HepG2 (cell line): ENCODE results near the gene MNAT1. TPM values are rescaled to one million over a fixed set of nuclear protein-coding genes. Genes with fewer than 3 reads are reported as not detected.

Experiments
- ARID4A ChIP-seq: sonication (generic); formaldehyde crosslinking; IDR thresholded peaks from 2 replicates; pipeline ENCODE4 v1.5.0; 2020; ENCODE audit warnings: mild to moderate bottlenecking, missing genetic modification reagents, borderline replicate concordance
- ATF4 ChIP-seq, 2 experiments: fragments of 450-650 bp in 1 of 2; sonication (generic) in 1 of 2; formaldehyde crosslinking; IDR thresholded peaks; 2 replicates each; pipeline versions ENCODE4 v1.5.0 to v1.8.0; 2020 to 2022; ENCODE audit warnings: mild to moderate bottlenecking in 1 of 2, missing genetic modification reagents in 1 of 2
- CCDC6 ChIP-seq: sonication (generic); formaldehyde crosslinking; IDR thresholded peaks from 2 replicates; pipeline ENCODE4 v1.8.1; 2022; ENCODE audit warnings: mild to moderate bottlenecking, missing genetic modification reagents, moderate library complexity
- DNMT1 ChIP-seq: sonication (generic); formaldehyde crosslinking; IDR thresholded peaks from 2 replicates; pipeline ENCODE4 v1.5.1; 2020; ENCODE audit warnings: mild to moderate bottlenecking, missing genetic modification reagents
- IKZF5 ChIP-seq: IDR thresholded peaks from 2 replicates; pipeline ENCODE4 v1.6.1; 2018; ENCODE audit warnings: missing genetic modification reagents, mild to moderate bottlenecking, missing compliant biosample characterization
- MAFG ChIP-seq: sonication (generic); formaldehyde crosslinking; IDR thresholded peaks from 2 replicates; pipeline ENCODE4 v1.5.1; 2020; ENCODE audit warnings: mild to moderate bottlenecking, missing genetic modification reagents
- MAX ChIP-seq: IDR thresholded peaks from 2 replicates; pipeline ENCODE4 v1.6.1; 2012; ENCODE audit warnings: inconsistent platforms
- MIER2 ChIP-seq: IDR thresholded peaks from 2 replicates; pipeline ENCODE4 v1.6.1; 2016; ENCODE audit warnings: missing biosample characterization, missing genetic modification reagents
- PPARG ChIP-seq: conservative IDR thresholded peaks from 2 replicates; pipeline ENCODE4 v1.6.1; 2016; ENCODE audit warnings: missing biosample characterization, missing genetic modification reagents
- SMAD3 ChIP-seq: sonication (generic); formaldehyde crosslinking; IDR thresholded peaks from 2 replicates; pipeline ENCODE4 v1.4.0; 2020; ENCODE audit warnings: missing genetic modification reagents
- STAG1 ChIP-seq: sonication (generic); formaldehyde crosslinking; IDR thresholded peaks from 2 replicates; pipeline ENCODE4 v1.4.0; 2020; ENCODE audit warnings: missing genetic modification reagents
- ZGPAT ChIP-seq: IDR thresholded peaks from 2 replicates; pipeline ENCODE4 v1.6.1; 2016; ENCODE audit warnings: mild to moderate bottlenecking
- ZNF101 ChIP-seq: sonication (generic); formaldehyde crosslinking; IDR thresholded peaks from 2 replicates; pipeline ENCODE4 v1.4.0; 2020; ENCODE audit warnings: mild to moderate bottlenecking, low read depth, missing genetic modification reagents, borderline replicate concordance
- ZNF17 ChIP-seq: sonication (generic); formaldehyde crosslinking; IDR thresholded peaks from 2 replicates; pipeline ENCODE4 v1.5.0; 2020; ENCODE audit warnings: mild to moderate bottlenecking, missing genetic modification reagents
- ZNF225 ChIP-seq: sonication (generic); formaldehyde crosslinking; IDR thresholded peaks from 2 replicates; pipeline ENCODE4 v1.4.0; 2020; ENCODE audit warnings: mild to moderate bottlenecking, missing genetic modification reagents
- ZNF274 ChIP-seq: sonication (generic); formaldehyde crosslinking; IDR thresholded peaks from 2 replicates; pipeline ENCODE4 v1.5.1; 2020; ENCODE audit warnings: mild to moderate bottlenecking, missing genetic modification reagents
- ZNF282 ChIP-seq: fragments of 450-650 bp; IDR thresholded peaks from 2 replicates; pipeline ENCODE4 v1.6.1; 2018; ENCODE audit not compliant: partially characterized antibody
- ZNF350 ChIP-seq: sonication (generic); formaldehyde crosslinking; IDR thresholded peaks from 2 replicates; pipeline ENCODE4 v1.4.0; 2020; ENCODE audit warnings: mild to moderate bottlenecking, low read depth, missing genetic modification reagents, borderline replicate concordance
- ZNF580 ChIP-seq: IDR thresholded peaks from 2 replicates; pipeline ENCODE4 v1.6.1; 2016; ENCODE audit warnings: low read depth, borderline replicate concordance
- ZNF615 ChIP-seq: sonication (generic); formaldehyde crosslinking; IDR thresholded peaks from 2 replicates; pipeline ENCODE4 v1.5.0; 2020; ENCODE audit warnings: mild to moderate bottlenecking, missing genetic modification reagents, borderline replicate concordance
- ZNF660 ChIP-seq: sonication (generic); formaldehyde crosslinking; IDR thresholded peaks from 2 replicates; pipeline ENCODE4 v1.5.1; 2020; ENCODE audit warnings: mild to moderate bottlenecking, low read depth, missing genetic modification reagents, borderline replicate concordance
- polyA plus RNA-seq, 8 experiments: library from polyadenylated mRNA; depleted of rRNA in 3 of 8; stranded (reverse) in 7 of 8; unstranded in 1 of 8; fragments of >200 nt; fragmentation: Illumina TruSeq in 4 of 8; extraction: Trizol in 4 of 8; gene quantifications; 2 replicates each; pipeline versions ENCODE4 v1.2.1 to v1.2.3, GENCODE V29; 2011 to 2016; ENCODE audit warnings: low read depth in 4 of 8, missing spikeins in 1 of 8, mixed read lengths in 1 of 8; ENCODE audit not compliant: insufficient read depth in 1 of 8
- total RNA-seq, 5 experiments: library from RNA; depleted of rRNA; stranded (reverse); fragments of >200 nt; fragmentation: Illumina TruSeq; extraction: Trizol; gene quantifications; 2 replicates each; pipeline ENCODE4 v1.2.3, GENCODE V29; 2016; ENCODE audit warnings: low read depth in 1 of 5

The MNAT1 gene
- total and polyA plus RNA-seq, 2 of the 13 experiments (the other 11 are each of a cell fraction or from before 2014, with no cell fraction given), result 49.2 to 94.8 TPM

GRCh38 chr14:60723116-60723906 lies 11.2 kb upstream of the MNAT1 start (continued):
- no peak for TF ChIP-seq ATF4 (CRISPR knock-in tag; IDR thresholded peaks at IDR 0.05)
- TF ChIP-seq ARID4A (CRISPR knock-in tag), result no peak; the same call in 1 of the 2 replicates
- TF ChIP-seq PPARG (CRISPR knock-in tag), result no peak
- 0 out of 2 replicates have a peak, but pooled peaks have one; percentile 15 for TF ChIP-seq MAX
- no peak for TF ChIP-seq ZNF660 (CRISPR knock-in tag)
- no peak for TF ChIP-seq MIER2 (CRISPR knock-in tag)
- TF ChIP-seq MAFG (CRISPR knock-in tag), result no peak
- no peak for TF ChIP-seq DNMT1
- TF ChIP-seq ZNF225 (CRISPR knock-in tag), result no peak
- TF ChIP-seq ZNF101 (CRISPR knock-in tag), result no peak
- no peak for TF ChIP-seq ZNF615 (CRISPR knock-in tag)
- no peak for TF ChIP-seq CCDC6 (CRISPR knock-in tag)
- TF ChIP-seq ZNF17 (CRISPR knock-in tag), result no peak
- no peak; the same call in 1 of the 2 replicates for TF ChIP-seq ZNF274 (CRISPR knock-in tag)
- peak; percentile 43; the same call in 1 of the 2 replicates for TF ChIP-seq ZGPAT (CRISPR knock-in tag)
- TF ChIP-seq STAG1 (CRISPR knock-in tag), result peak; percentile 10; the same call in 1 of the 2 replicates
- no peak for TF ChIP-seq ZNF580 (CRISPR knock-in tag)
- TF ChIP-seq ZNF350 (CRISPR knock-in tag), result no peak
- peak; percentile 49; the same call in 1 of the 2 replicates for TF ChIP-seq IKZF5 (CRISPR knock-in tag)
- TF ChIP-seq SMAD3 (CRISPR knock-in tag), result no peak
- TF ChIP-seq ZNF282, result no peak
